Epidermal melanocyte (primary cell): ENCODE results near the gene LUC7L2.
"Not testable (repeated sequence)": the region's sequence is repeated elsewhere in the genome, so short reads cannot be mapped to it uniquely, and the experiment has no call there.

Source experiments
- DNase-seq: peaks from one replicate; pipeline ENCODE4 v3.0.0; 2011; ENCODE audit warnings: low spot score; ENCODE audit not compliant: insufficient read length

Gene LUC7L2

DNA sequence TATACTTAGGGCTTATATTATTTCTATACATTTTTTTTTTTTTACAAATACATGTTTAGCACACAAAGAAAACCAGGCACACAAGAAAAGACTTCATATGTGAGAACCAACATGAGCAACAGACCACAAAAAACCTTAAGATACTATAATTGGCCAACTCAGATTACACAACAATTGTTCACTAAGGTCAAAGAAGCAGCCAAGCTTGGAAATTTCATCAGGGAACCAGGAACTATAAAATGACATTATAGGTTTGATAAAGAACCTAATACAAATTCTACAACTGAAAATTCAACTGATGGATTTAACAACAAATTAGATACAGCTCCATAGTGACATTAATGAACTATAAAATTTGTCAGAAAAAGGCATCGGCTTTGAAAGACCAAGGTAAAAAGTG, 4.4 kb upstream of the LUC7L2 start:
- DNase-seq, result no peak

DNA sequence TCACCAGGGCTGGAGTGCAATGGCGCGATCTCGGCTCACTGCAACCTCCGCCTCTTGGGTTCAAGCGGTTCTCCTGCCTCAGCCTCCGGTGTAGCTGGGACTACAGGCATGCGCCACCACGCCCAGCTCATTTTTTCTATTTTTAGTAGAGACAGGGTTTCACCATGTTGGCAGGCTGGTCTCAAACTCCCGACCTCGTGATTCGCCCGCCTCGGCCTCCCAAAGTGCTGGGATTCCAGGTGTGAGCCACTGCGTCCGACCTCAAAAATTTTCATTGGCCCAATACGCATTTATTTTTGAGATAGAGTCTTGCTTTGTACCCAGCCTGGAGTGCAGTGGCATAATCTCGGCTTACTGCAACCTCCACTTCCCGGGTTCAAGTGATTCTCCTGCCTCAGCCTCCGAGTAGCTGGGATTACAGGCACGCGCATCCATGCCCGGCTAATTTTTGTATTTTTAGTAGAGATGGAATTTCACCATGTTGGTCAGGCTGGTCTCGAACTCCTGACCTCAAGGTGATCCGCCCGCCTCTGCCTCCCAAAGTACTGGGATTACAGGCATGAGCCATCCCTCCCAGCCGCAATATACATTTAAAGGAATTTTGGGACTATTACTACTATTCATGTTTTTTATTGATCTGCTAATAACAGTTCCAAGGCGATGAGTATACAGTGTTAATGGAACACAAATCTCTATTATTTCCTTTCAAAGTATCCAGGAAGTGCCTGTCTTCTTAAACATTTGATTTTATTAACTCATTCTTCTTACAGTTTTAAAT, 1.8 kb upstream of the LUC7L2 start:
- DNase-seq, result not testable (repeated sequence)

DNA sequence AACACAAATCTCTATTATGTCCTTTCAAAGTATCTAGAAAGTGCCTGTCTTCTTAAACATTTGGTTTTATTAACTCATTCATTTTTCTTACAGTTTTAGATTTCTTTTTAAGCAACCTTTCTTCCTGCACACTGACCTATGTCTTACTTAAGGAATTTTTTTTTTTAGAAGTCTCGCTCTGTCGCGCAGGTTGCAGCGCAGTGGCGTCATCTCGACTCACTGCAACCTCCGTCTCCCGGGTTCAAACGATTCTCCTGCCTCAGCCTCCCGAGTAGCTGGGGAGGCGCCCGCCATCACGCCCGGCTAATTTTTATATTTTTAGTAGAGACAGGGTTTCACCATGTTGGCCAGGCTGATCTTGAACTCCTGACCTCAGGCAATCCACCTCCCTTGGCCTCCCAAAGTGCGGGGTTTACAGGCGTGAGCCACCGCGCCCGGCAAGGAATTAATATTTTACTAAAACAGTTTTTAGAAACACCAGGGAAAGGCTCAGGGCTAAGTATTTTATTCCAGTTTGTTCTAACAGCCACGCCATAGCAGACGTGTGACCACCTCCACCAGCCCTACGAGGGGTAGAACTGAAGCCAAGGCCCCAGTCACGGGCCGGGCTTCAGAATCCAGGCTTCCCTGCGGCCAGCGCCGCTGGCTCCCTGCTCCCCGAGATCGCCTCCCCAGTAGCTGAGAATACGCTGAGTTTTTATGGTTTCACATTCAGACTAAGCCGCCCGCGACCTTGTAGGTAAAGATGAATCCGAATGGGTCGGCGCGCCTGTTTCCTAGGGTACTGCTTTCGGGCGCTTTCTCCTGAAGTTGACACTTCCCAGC, 941 bp upstream of the LUC7L2 start:
- DNase-seq, result no peak

DNA sequence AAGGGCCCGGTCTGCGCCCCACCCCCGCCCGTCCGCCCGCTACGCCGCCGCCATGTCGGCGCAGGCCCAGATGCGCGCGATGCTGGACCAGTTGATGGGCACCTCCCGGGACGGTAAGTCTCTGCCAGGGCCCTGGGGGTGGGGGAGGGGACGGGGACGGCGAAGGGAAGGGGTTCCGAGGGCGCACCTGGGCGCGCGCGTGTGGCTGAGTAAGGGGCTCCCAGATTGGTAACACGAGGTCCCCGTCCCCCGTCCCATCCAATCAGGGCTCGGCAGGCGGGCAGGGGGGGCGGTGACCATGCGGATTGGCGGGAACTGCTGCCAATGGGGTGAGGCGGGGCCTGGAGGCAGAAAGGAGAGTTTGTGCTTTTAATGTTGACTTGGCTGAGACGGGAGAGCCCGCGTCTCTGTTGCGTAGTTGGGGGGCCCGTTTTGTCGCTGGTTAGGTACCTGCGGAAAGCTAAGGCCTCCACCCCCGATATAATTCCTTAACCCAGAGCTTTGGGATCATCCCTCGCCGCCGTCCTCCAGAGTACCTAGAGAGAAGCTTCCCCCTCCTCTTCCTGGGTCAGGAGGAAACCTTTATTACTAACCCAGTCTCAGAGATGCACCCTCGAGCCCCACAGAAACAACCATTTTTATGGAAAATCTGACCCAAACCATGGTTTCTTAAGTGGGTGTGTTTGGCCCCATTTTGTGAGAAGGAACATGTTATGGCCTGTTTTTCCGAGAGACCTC, 685 bp downstream of the LUC7L2 start:
- DNase-seq, result peak; percentile 81

DNA sequence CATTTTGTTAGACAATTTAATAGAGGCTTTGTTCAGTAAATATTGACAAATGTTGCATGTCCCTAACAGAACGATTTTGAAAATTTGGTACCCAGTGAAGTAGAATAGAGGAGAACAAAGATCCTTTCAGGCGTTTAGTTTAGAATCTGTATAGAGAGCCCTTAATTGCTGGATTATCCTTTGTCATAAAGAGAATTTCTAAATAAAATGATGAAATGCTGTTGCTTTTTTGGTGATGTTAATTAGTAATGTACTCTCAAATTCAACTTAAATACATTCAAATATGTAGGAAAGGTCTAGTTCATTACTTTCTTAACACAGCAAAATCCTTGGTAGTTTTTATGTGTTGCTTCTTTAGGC, 1.2 kb downstream of the LUC7L2 start:
- DNase-seq, result no peak

DNA sequence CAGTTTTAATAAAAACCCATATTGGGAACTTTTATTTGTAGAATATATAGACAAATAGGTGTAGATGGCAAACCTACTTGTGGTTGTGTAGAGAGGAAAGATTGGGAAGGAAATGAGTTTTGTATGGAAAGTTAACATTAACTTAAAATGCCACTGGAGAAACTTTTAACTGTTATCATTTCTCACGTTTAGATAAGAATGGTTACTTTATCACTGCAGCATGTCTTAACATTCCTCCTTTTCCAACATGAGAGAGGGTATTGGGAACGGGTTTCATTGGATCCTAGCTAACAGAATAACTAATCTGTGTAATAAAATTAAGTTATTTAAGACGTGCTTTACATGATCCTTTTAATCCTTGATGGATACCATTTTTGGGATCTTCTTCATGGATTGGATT, 1.8 kb downstream of the LUC7L2 start:
- no peak for DNase-seq

DNA sequence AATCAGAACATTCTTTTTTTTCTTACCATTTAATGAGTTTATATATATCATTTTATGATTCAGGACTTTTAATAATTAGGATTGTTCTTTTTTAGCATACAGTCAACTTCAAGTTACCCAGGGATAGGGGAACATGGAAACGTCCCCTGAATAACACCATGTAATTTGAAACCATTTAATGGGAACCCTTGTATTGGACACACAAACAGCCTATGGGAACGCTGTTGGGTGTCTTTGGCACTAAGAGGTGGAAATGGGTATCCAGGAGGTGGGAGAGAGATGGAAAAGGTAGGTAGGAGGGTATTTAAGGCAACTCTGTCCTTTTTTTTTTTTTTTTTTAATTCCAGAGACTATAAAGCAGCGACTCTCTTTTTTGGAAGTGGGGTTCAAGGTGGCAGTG, 2.6 kb downstream of the LUC7L2 start:
- no peak for DNase-seq

DNA sequence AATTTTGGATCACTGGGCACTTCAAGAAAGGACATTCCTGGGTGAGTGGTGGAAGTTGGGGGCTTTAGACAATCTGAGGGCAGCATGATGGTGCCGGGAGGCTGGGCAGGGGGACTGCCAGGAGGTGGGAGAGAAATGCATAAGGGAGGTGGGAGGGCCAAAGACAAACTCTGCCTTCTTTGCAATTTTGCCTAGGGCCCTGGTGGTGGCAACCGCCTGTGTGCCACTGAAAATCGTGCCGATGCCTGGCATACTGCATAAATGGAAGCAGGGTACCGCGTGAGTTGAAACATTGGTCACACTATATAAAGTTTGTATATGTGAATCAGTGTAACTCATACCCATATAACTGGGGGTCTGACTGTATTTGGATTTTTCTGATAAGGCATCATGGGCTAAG, 3.3 kb downstream of the LUC7L2 start:
- no peak for DNase-seq

DNA sequence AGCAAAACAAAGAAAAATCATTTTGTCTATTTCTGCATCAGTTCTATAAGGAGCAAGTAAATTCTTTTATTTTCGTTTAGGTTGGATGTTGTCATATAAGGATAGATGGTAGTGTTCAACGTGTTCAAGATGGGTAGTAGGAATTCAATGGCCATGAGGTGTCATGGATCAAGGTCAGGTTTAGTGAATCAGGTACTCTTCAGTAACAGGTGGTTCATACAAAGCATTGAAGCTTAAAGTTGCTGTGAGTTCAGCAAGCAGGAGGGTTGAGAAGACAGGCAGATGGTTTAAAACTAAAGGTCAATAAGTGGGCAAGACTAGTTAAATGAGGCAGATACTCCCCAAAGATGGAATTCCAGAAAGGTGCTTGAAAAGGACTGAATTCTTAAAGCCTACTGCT, 5.6 kb downstream of the LUC7L2 start:
- DNase-seq, result no peak

DNA sequence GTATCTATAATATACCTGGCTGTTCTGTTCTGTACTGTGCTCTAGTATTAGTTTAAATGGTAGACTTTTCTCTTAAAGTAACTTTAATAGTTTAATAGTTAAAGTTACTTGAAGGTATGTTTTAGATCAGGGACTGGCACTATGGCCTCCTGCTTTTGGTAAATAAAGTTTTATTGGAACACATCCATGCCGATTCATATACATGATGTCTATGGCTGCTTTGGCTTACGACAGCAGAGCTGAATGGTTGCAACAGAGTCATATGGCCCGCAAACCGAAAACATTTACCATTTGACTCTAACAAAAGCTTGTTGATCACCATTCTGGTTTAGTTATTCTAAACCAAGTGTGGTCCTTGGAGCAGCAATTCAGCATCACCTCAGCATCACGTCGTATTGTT, 6.7 kb downstream of the LUC7L2 start:
- DNase-seq, result no peak

DNA sequence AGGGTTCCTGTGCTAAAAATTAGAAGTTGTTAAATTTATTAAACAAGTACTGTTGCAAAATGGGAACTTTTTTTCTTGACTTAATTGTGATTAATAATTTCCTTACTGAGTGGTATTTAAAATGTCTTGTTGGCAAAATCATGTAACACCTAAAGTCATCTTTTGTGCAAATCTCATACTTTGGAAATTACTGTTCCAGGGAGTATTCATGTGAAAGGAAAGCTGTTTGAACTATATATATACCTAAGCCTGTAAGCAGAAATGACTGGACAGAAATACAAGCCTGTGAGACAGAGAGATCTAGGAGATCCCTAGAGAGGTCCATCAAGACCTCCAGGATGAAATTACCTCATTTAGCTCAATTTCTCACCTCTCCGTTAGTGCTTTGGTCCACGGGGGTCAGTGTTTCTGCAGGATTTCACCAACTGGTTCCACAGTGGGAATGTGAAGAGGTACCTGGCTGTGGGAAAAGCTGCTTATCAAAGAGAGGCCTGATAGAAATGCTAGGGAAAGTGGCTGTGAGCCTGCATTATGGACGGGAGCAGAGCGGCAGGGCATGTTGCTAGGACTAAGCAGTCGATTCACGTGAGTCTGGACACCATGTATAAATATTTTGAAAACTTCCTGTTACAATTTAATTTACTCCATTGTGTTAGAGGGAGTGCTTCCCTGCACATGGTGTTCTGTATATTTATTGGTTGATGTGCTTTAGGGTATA, 7.9 kb downstream of the LUC7L2 start:
- no peak for DNase-seq

DNA sequence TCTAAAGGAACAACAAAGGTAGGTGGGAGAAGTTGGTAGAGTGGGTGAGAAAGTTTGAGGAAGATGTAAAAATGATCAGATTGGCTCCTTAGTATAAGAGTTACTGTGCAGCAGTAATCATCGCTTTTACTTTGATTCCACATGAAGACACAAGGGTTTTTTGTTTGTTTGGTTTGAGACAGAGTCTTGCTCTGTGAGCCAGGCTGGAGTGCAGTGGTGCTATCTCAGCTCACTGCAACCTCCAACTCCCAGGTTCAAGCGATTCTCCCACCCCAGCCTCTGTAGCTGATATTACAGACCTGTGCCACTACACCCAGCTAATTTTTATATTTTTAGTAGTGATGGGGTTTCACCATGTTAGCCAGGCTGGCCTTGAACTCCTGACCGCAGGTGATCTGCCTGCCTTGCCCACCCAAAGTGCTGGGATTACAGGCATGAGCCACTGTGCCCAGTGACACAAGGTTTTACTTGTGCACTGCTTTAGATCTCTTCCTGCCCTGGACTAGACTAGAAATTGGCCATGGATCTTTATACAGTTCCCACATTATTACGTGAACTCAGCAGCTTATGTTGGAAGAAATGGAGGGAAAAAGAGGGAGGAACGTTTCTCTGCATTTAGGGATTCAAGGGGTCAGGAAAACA, 10.7 kb downstream of the LUC7L2 start:
- DNase-seq, result no peak

DNA sequence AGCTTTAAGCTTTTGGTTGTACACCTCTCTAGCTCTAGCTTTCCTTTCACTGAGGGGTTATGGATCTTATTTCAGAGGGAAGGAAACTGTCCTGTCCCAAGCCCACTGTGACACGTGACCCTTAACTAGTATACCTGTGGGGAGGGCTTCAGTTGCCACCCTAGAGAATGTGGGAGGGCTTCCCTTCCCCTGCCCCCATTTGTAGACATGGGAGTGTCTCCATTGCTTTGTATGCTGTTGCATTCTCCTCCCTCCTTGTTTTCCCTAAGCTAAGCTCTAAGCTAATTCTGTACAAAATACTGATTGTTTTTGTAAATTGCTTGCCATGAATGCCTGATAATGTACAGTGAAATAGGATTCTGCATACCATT, 11.2 kb downstream of the LUC7L2 start:
- no peak for DNase-seq

DNA sequence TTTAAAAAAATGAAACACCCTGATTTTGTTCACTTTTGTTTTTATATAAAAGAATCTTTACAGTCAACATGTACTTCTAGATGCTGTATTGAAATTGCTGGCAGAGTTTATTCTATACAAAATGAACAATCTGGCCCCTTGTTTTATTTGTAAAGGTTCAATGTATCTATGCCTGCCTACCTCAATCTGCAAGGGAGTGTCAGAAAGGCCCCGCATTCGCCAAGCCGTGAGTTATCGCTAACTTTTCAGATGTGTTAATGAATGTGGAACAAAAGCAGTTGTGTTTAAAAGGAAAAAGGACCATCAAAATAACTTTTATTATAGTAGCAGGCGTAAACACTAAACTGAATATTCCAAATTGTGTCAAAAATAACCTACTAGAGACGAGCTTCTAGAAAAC, 14.6 kb downstream of the LUC7L2 start:
- DNase-seq, result no peak

DNA sequence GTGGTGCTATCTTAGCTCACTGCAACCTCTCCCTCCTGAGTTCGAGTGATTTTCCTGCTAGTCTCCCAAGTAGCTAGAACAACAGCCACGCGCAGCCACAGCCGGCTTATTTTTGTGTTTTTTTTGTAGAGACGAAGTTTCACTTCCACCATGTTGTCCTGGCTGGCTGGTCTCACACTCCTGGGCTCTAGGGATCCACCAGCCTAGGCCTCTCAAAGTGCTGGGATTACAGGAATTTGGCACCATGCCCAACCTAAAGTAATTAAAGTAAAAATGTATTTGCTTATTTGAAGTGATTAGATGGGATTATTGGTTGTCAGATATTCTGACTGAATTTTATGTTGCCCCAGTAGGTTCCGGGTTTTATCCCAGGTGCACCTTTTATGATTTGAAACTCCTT, 22.7 kb downstream of the LUC7L2 start:
- DNase-seq, result no peak

DNA sequence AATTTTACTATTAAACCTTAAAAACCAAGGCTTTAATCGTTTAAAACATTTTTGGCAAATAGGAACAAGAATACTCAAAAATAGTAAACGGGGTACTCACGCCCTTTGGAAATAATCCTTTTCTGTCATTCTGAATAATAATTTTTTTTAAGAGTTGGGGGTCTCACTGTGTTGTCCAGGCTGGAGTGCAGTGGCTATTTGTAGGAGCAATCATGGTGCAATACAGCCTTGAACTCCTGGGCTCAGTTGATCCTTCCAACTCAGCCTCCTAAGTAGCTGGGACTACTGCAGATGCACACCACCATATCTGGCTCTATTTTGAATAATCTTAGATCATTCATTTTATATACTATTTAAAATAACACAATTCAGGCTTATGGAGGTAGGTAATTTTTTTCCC, 24.9 kb downstream of the LUC7L2 start:
- no peak for DNase-seq

DNA sequence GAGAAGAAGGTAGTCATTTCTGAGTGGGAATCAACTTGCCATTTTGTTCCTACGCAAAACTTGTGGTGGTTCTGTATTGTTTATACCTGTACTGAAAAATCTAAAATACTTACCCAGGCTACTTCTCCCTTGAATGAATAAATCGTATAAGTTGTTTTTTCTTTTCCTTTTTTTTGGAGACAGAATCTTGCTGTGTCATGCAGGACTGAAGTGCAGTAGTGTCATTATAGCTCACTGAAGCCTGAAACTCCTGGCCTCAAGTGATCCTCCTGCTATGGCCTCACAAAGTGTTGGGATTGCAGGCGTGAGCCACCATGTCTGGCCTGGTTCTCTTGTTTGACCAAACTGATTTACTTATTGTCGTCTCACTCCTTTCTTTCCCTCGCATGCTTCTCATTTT, 27.9 kb downstream of the LUC7L2 start:
- DNase-seq, result no peak

DNA sequence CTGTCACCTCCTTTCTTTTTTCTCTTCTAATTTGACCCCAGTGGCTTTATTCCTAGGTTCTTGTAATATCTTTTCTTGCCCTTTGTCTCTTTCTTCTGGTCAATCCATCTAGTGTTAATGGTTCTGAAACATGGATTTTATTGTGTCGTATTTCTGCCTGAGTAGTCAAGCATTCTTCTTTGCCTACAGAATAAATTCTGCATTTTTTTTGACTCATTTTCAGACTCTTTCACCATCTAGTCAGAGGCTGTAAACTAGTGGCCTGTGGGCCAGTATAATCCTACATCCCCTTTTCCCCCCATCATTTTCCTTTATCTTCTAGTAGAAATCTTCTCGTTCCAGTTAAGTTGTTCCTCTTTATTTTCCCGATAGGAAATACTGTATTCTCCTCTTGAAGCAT, 29.4 kb downstream of the LUC7L2 start:
- DNase-seq, result no peak

DNA sequence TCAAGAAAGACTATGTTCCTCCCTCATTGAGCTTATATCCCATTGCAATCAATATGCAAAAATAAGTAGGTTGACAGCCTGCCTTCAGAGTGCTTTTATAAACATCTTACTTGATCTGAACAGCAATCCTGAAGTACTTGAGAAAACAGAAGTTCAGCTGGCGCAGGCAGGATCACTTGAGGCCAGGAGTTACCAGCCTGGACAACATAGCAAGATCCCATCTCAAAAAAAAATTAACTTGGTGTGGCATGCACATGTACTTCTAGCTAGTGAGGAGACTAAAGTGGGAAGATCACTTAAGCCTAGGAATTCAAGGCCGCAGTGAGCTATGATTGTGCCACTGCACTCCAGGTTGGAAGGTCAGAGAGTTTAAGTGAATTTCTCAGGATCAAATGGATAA, 30.1 kb downstream of the LUC7L2 start:
- DNase-seq, result no peak

DNA sequence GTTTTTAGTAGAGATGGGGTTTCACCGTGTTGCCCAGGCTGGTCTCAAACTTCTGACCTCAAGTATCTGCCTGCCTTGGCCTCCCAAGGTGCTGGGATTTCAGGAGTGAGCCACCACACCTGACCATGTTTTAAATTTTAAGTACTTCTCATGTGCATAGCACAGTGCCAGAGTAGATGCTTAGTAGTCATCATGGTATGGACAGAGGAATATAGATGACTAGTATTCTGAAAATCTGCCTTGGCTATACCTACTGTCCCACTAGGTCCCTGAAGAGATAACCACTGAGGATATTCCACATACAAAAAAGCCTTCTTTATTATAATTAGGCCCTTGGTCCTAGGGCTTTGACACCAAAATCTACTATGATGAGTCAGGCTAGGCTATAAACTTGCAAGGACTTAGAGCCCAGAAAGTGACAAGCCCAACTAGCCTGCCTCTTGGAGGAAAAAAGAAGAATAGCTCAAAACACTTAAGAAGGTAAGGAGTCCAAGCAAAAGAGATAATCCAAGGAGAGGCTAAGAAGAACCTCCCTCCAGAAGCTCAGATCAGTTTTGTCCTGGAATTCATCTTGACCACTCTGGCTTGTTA, 34.0 kb downstream of the LUC7L2 start:
- no peak for DNase-seq

DNA sequence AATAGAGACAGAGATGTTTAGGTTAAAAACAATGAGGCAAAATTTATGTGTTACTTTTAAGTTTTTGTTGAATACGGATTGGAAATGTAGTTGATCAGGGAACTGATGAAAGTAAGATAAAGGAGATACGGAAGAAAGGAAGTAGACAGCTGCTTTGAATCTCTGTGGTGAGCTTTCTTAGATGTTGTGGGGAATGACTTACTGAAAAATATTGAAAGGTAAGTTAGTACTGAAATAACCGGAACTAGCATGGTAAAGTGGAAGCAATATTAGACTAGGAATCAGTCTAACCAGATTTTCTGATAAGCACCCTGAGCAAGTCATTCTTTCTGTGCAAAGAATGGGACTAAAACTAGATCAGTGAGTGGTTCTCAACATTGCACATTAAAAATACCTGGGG, 34.8 kb downstream of the LUC7L2 start:
- no peak for DNase-seq
